MCF 10A (cell line): Measurements from ENCODE around the gene C2CD2. TPM values are rescaled to one million over a fixed set of nuclear protein-coding genes. Genes with fewer than 3 reads are reported as not detected.

Experiments used
- BruUV-seq: library from RNA; stranded (reverse); fragments of 400-500 nt; replicated peaks from 2 replicates; lab custom pipeline; 2021; lab: Mats Ljungman, UMichigan
- CTCF ChIA-PET: fragments of 300-600 bp; sonication (Branson Sonifier 250); formaldehyde crosslinking; extraction: SDS; loops from one replicate; lab custom pipeline; 2021; ENCODE audit warnings: antibody characterized with exemption, inconsistent platforms; lab: Yijun Ruan, JAX
- POLR2A ChIA-PET: fragments of 300-600, 350-650 bp; sonication (Branson Sonifier 250); formaldehyde crosslinking; extraction: SDS; loops from one replicate; lab custom pipeline; 2020; ENCODE audit warnings: antibody characterized with exemption, inconsistent platforms; lab: Yijun Ruan, JAX
- DNase-seq: peaks from one replicate; pipeline ENCODE4 v3.0.0-alpha.2; 2018; ENCODE audit not compliant: unreplicated experiment
- H3K27ac Mint-ChIP-seq: one replicate; pipeline ENCODE4 v1.8.0; 2022; ENCODE audit warnings: mild to moderate bottlenecking, low read depth, mixed read lengths; ENCODE audit not compliant: unreplicated experiment
- H3K27me3 Mint-ChIP-seq: one replicate; pipeline ENCODE4 v1.8.0; 2022; ENCODE audit warnings: mixed read lengths; ENCODE audit not compliant: insufficient read depth, unreplicated experiment
- H3K36me3 Mint-ChIP-seq: one replicate; pipeline ENCODE4 v1.8.0; 2022; ENCODE audit warnings: mild to moderate bottlenecking, moderate library complexity, mixed read lengths; ENCODE audit not compliant: insufficient read depth, unreplicated experiment
- H3K4me1 Mint-ChIP-seq: one replicate; pipeline ENCODE4 v1.8.0; 2022; ENCODE audit warnings: mixed read lengths; ENCODE audit not compliant: insufficient read depth, unreplicated experiment
- H3K4me3 Mint-ChIP-seq: one replicate; pipeline ENCODE4 v1.8.0; 2022; ENCODE audit warnings: mild to moderate bottlenecking, moderate library complexity, mixed read lengths; ENCODE audit not compliant: unreplicated experiment
- H3K9me3 Mint-ChIP-seq: one replicate; pipeline ENCODE4 v1.8.0; 2022; ENCODE audit warnings: mixed read lengths; ENCODE audit not compliant: unreplicated experiment
- intact Hi-C: fragments of 100-400 bp; cut with micrococcal nuclease; formaldehyde crosslinking; loops from 2 replicates; pipeline ENCODE4 v1.14.1; 2022
- total RNA-seq: library from RNA; stranded (reverse); gene quantifications from 2 replicates; pipeline ENCODE4 v1.2.3, GENCODE V29; 2022
- TF ChIP-seq, protein P1 (sequence below): fragments of 200-600 bp; IDR thresholded peaks from one replicate; pipeline ENCODE4 v1.8.0; 2022; ENCODE audit warnings: antibody characterized with exemption, mild to moderate bottlenecking; ENCODE audit not compliant: unreplicated experiment

The C2CD2 gene
- total RNA-seq, 1 experiment from 2014 or later, result 25.1 TPM

GRCh38 chr21:41943851-41944250 lies 10.0 kb downstream of the C2CD2 start:
- no peak for DNase-seq
- Mint-ChIP-seq H3K4me1 (peaks cover 13% of the 10 kb centered on the region), H3K27me3 (no peaks in the 10 kb centered on the region), H3K4me3 (no peak overlapping the region), H3K27ac (no peak overlapping the region), H3K36me3 (peaks cover 10% of the 10 kb centered on the region), H3K9me3 (peaks cover 10% of the 10 kb centered on the region)
- intact Hi-C loops, result no loop called here
- CTCF ChIA-PET, result interaction anchor here (0.6 to 1.3 kb wide), 2 partner anchors 103 to 181 kb away, joined by 3 read pairs; no protein-coding TSS in a partner anchor
- POLR2A ChIA-PET, result no interaction called here
- BruUV-seq, result no TSS peak
- TF ChIP-seq, protein P1, sequence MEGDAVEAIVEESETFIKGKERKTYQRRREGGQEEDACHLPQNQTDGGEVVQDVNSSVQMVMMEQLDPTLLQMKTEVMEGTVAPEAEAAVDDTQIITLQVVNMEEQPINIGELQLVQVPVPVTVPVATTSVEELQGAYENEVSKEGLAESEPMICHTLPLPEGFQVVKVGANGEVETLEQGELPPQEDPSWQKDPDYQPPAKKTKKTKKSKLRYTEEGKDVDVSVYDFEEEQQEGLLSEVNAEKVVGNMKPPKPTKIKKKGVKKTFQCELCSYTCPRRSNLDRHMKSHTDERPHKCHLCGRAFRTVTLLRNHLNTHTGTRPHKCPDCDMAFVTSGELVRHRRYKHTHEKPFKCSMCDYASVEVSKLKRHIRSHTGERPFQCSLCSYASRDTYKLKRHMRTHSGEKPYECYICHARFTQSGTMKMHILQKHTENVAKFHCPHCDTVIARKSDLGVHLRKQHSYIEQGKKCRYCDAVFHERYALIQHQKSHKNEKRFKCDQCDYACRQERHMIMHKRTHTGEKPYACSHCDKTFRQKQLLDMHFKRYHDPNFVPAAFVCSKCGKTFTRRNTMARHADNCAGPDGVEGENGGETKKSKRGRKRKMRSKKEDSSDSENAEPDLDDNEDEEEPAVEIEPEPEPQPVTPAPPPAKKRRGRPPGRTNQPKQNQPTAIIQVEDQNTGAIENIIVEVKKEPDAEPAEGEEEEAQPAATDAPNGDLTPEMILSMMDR, result no peak

DNA sequence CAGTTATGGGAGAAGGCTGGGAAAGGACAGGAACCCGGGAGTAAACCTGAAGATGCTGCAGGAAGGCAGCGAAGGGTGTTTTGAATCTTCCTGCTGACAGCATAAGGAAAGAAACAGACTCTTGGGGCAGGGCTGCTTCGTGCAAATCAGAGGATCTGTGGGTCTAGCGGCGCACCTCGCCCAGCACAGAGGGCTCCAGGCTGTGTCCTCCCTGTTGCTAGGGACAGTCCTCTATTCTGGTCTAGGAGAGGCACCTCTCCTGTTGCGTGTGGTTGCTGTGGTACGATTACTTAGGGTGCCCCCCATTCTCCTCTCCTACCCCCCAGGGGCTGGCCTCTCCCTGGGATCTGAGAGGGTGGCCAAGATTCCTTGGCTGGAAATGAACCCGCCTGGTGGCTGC lies 11.4 kb downstream of the C2CD2 start:
- no peak overlapping the region for H3K4me3 Mint-ChIP-seq
- CTCF ChIA-PET, result interaction anchor here (1.1 to 1.3 kb wide), 2 partner anchors 183 to 332 kb away, joined by 3 to 4 read pairs; no protein-coding TSS in a partner anchor
- H3K4me1 Mint-ChIP-seq, result peaks cover 2% of the 10 kb centered on the region
- peaks cover 10% of the 10 kb centered on the region for H3K9me3 Mint-ChIP-seq
- peaks cover 10% of the 10 kb centered on the region for H3K36me3 Mint-ChIP-seq
- TF ChIP-seq, protein P1, result no peak
- intact Hi-C loops, result no loop called here
- DNase-seq, result no peak
- H3K27ac Mint-ChIP-seq, result no peak overlapping the region
- H3K27me3 Mint-ChIP-seq, result no peaks in the 10 kb centered on the region
- POLR2A ChIA-PET, result no interaction called here
- BruUV-seq, result no TSS peak

DNA sequence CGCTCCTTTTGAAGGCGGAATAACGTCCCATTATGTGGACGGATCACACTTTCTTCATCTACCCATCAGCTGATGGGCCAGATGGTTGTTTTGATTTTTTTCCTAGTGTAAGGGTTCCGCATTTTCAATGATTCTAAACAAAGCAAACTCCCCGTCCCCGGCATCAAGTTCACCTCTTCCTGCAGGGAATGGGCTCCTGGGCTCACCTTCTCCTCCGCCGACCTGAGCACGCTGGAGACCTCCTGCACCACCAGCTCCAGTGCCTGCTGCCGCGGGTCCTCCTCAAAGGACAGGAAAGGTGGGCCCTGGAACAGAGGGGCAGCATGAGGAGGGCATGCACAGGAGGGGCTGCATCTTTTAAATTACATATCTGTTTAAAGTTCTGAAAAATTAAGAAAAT lies 11.9 kb downstream of the C2CD2 start:
- BruUV-seq, result no TSS peak
- Mint-ChIP-seq H3K4me3 (no peak overlapping the region), H3K9me3 (peaks cover 10% of the 10 kb centered on the region), H3K27ac (no peak overlapping the region), H3K4me1 (no peaks in the 10 kb centered on the region), H3K27me3 (no peaks in the 10 kb centered on the region), H3K36me3 (peaks cover 10% of the 10 kb centered on the region)
- ChIA-PET POLR2A (interaction anchor here (0.9 kb wide), 1 partner anchor 11 kb away, joined by 5 read pairs; no protein-coding TSS in a partner anchor), CTCF (interaction anchor here (0.5 to 0.6 kb wide), 2 partner anchors 16 to 195 kb away, joined by 3 to 5 read pairs; no protein-coding TSS in a partner anchor)
- DNase-seq, result no peak
- intact Hi-C loops, result no loop called here
- TF ChIP-seq, protein P1, result no peak

- intact Hi-C loops, result no loop called here
- ChIA-PET POLR2A (interaction anchor here (1.2 to 1.4 kb wide), 2 partner anchors 8 to 17 kb away, joined by 3 to 4 read pairs; no protein-coding TSS in a partner anchor), CTCF (interaction anchor here (1.1 kb wide), 1 partner anchor 22 kb away, joined by 4 read pairs; no protein-coding TSS in a partner anchor)
- Mint-ChIP-seq H3K9me3 (peaks cover 10% of the 10 kb centered on the region), H3K27me3 (no peaks in the 10 kb centered on the region), H3K27ac (no peak overlapping the region), H3K4me1 (no peaks in the 10 kb centered on the region), H3K36me3 (peaks cover 12% of the 10 kb centered on the region), H3K4me3 (no peak overlapping the region)
- BruUV-seq, result no TSS peak
- TF ChIP-seq, protein P1, result no peak
- no peak for DNase-seq
Measured at GRCh38 chr21:41940431-41940830, 13.4 kb downstream of the C2CD2 start.
